Muscle layer of duodenum (tissue), 2 donors: Measurements from ENCODE around the gene TBCD.

Experiments
- H3K27ac ChIP-seq: one replicate; pipeline ENCODE4 v1.7.0; 2013; ENCODE audit warnings: mild to moderate bottlenecking, low read length
- H3K27me3 ChIP-seq: one replicate; pipeline ENCODE4 v1.7.0; 2013; ENCODE audit warnings: low read depth, mild to moderate bottlenecking, control low read depth, low read length
- H3K36me3 ChIP-seq, 2 donors: one replicate each; pipeline ENCODE4 v1.7.0; 2013; ENCODE audit warnings: low read length in 2 of 2, control low read depth in 1 of 2, mild to moderate bottlenecking in 1 of 2; ENCODE audit not compliant: insufficient read depth in 2 of 2, control insufficient read depth in 1 of 2
- H3K4me1 ChIP-seq, 2 donors: one replicate each; pipeline ENCODE4 v1.7.0; 2013; ENCODE audit warnings: low read length in 2 of 2, mild to moderate bottlenecking in 2 of 2, control low read depth in 1 of 2, moderate library complexity in 1 of 2; ENCODE audit not compliant: insufficient read depth in 2 of 2, control insufficient read depth in 1 of 2
- H3K4me3 ChIP-seq, 2 donors: one replicate each; pipeline ENCODE4 v1.7.0; 2013; ENCODE audit warnings: low read length in 2 of 2, low read depth in 1 of 2, mild to moderate bottlenecking in 1 of 2
- H3K9me3 ChIP-seq, 2 donors: one replicate each; pipeline ENCODE4 v1.7.0; 2013; ENCODE audit warnings: low read length in 2 of 2, control low read depth in 1 of 2, mild to moderate bottlenecking in 1 of 2; ENCODE audit not compliant: control insufficient read depth in 1 of 2
- donor health status: healthy.

The TBCD gene

GRCh38 chr17:82713071-82713723 is 38.7 kb upstream of the TBCD start:
- H3K27ac ChIP-seq: no peak overlapping the region

GRCh38 chr17:82716203-82717010 is 35.5 kb upstream of the TBCD start, which contains the start of gene FN3KRP:
Gene FN3KRP (plus strand): TSS chr17:82716706. CDS start chr17:82716756, 50 bp downstream.
- Histone ChIP-seq H3K4me3 (peak within 1 kb of the TSS; percentile 62 to 95), H3K27me3 (no peaks in the 10 kb centered on the region), H3K4me1 (peaks cover 3 to 13% of the 10 kb centered on the region in 2 donors), H3K36me3 (peaks cover 7 to 18% of the 10 kb centered on the region in 2 donors), H3K27ac (peak within 1 kb of the TSS; percentile 31), H3K9me3 (no peaks in the 10 kb centered on the region)

More at GRCh38 chr17:82713071-82713723, 38.7 kb upstream of the TBCD start:
- no peaks in the 10 kb centered on the region for H3K27me3 ChIP-seq
- no peaks in the 10 kb centered on the region for H3K9me3 ChIP-seq
- no peak overlapping the region for H3K4me3 ChIP-seq
- peaks cover 3 to 12% of the 10 kb centered on the region in 2 donors for H3K4me1 ChIP-seq
- H3K36me3 ChIP-seq: no peaks in the 10 kb centered on the region

- Histone ChIP-seq H3K36me3 (peaks cover 17 to 36% of the 10 kb centered on the region in 2 donors), H3K9me3 (no peaks in the 10 kb centered on the region), H3K27ac (no peak overlapping the region), H3K4me1 (peaks cover 3 to 13% of the 10 kb centered on the region in 2 donors), H3K4me3 (no peak overlapping the region), H3K27me3 (no peaks in the 10 kb centered on the region)
These were observed 32.7 kb upstream of the TBCD start for GRCh38 chr17:82718986-82719685.

- H3K27ac ChIP-seq: no peak overlapping the region
- H3K36me3 ChIP-seq: peaks cover 17 to 36% of the 10 kb centered on the region in 2 donors
- H3K9me3 ChIP-seq: no peaks in the 10 kb centered on the region
- peaks cover 3 to 13% of the 10 kb centered on the region in 2 donors for H3K4me1 ChIP-seq
- H3K27me3 ChIP-seq: no peaks in the 10 kb centered on the region
- no peak overlapping the region for H3K4me3 ChIP-seq
These were observed 31.7 kb upstream of the TBCD start for GRCh38 chr17:82720204-82720603.

GRCh38 chr17:82722341-82723013 is 29.4 kb upstream of the TBCD start:
- Histone ChIP-seq H3K4me1 (peaks cover 3 to 8% of the 10 kb centered on the region in 2 donors), H3K4me3 (no peak overlapping the region), H3K27ac (no peak overlapping the region), H3K9me3 (no peaks in the 10 kb centered on the region), H3K27me3 (no peaks in the 10 kb centered on the region), H3K36me3 (peaks cover 27 to 50% of the 10 kb centered on the region in 2 donors)

- Histone ChIP-seq H3K4me3 (no peak overlapping the region), H3K36me3 (peaks cover 32 to 53% of the 10 kb centered on the region in 2 donors), H3K4me1 (peaks cover 0 to under 1% of the 10 kb centered on the region in 2 donors), H3K27me3 (no peaks in the 10 kb centered on the region), H3K27ac (no peak overlapping the region), H3K9me3 (no peaks in the 10 kb centered on the region)
These were observed 28.6 kb upstream of the TBCD start for GRCh38 chr17:82723169-82723807.

- H3K36me3 ChIP-seq: peaks cover 25 to 40% of the 10 kb centered on the region in 2 donors
- H3K4me3 ChIP-seq: no peak overlapping the region
- no peak overlapping the region for H3K27ac ChIP-seq
- no peaks in the 10 kb centered on the region for H3K4me1 ChIP-seq
- no peaks in the 10 kb centered on the region for H3K9me3 ChIP-seq
- no peaks in the 10 kb centered on the region for H3K27me3 ChIP-seq
These were observed 25.4 kb upstream of the TBCD start for GRCh38 chr17:82726427-82726826.

GRCh38 chr17:82729479-82730260 is 22.2 kb upstream of the TBCD start:
- Histone ChIP-seq H3K9me3 (no peaks in the 10 kb centered on the region), H3K36me3 (peaks cover 16 to 38% of the 10 kb centered on the region in 2 donors), H3K27ac (no peak overlapping the region)

GRCh38 chr17:82732118-82732743 is 19.6 kb upstream of the TBCD start:
- H3K27me3 ChIP-seq: no peaks in the 10 kb centered on the region
- peaks cover 8 to 27% of the 10 kb centered on the region in 2 donors for H3K36me3 ChIP-seq
- H3K9me3 ChIP-seq: no peaks in the 10 kb centered on the region
- H3K27ac ChIP-seq: no peak overlapping the region
- H3K4me3 ChIP-seq: no peak overlapping the region
- peaks cover 0 to 19% of the 10 kb centered on the region in 2 donors for H3K4me1 ChIP-seq

More at GRCh38 chr17:82729479-82730260, 22.2 kb upstream of the TBCD start:
- H3K4me3 ChIP-seq: no peak overlapping the region
- H3K4me1 ChIP-seq: peaks cover 0 to under 1% of the 10 kb centered on the region in 2 donors
- H3K27me3 ChIP-seq: no peaks in the 10 kb centered on the region
